Measurements from ENCODE around the gene GHDC.
"Not testable (repeated sequence)": the region's sequence is repeated elsewhere in the genome, so short reads cannot be mapped to it uniquely, and the experiment has no call there.

The GHDC gene, protein sequence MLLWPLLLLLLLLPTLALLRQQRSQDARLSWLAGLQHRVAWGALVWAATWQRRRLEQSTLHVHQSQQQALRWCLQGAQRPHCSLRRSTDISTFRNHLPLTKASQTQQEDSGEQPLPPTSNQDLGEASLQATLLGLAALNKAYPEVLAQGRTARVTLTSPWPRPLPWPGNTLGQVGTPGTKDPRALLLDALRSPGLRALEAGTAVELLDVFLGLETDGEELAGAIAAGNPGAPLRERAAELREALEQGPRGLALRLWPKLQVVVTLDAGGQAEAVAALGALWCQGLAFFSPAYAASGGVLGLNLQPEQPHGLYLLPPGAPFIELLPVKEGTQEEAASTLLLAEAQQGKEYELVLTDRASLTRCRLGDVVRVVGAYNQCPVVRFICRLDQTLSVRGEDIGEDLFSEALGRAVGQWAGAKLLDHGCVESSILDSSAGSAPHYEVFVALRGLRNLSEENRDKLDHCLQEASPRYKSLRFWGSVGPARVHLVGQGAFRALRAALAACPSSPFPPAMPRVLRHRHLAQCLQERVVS

DNA sequence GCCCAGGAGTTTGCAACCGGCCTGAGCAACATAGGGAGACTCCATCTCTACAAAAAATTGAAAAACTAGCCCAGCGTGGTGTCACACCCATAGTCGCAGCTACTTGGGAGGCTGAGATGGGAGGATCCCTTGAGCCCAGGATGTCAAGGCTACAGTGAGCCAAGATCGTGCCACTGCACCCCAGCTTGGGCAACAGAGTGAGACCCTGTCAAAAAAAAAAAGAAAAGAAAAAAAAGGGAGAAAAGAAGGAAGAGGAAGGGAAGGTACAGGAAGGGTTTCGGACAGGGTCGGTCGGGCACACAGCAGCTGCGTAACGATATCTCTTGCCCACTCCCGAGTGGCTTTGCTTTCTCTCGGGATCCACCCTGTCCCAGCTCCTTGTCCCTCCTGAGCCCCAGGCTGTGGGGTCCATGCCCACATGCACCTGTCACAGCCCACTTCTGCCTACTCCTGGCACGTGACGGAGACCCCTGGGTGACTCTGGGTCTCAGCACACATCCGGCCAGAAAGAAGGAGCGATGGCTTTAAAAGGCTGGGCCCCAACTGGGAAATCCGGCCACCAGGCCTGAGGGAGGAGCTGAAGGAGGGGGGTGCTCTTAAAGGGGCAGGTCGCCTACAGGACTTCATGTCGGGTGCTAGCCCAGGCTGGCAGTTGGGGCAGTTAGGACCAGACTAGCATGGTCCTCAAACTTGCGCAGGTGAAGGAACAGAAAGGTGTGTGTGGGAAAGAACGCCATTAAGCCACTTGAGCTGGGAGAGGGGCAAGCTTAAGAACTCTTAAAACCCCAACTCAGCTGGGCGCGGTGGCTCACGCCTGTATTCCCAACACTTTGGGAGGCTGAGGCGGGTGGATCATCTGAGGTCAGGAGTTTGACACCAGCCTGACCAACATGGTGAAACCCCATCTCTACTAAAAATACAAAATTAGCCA, at the start of gene GHDC:
GHDC (minus strand) TSS at position 526 of the 931 bp plus-strand sequence. CDS start 913 bp downstream, outside the sequence.
- no peak for FAIRE-seq

DNA sequence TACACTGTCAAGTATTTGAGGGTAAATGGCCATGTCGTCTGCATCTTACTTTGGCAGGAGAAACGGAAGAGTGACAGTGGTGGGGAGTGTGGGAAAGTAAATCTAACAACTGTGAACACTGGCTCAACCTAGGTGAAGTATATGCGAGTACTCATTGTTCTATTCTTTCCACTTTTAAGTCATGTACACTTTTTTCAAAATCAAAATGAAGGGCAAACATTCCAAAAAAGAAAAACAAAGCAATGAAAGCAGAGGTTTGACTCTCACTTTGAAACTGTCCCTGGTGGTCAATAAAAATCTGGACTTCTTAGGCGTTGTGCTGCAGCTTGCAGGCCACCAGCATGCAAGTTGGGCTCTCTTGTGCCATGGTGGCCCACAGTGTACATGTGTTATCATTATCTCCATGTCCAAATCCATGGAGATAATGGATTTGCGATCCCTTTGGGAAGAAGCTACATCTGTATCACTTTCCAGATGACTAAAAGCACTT, 49.2 kb upstream of the GHDC start:
- FAIRE-seq: no peak

DNA sequence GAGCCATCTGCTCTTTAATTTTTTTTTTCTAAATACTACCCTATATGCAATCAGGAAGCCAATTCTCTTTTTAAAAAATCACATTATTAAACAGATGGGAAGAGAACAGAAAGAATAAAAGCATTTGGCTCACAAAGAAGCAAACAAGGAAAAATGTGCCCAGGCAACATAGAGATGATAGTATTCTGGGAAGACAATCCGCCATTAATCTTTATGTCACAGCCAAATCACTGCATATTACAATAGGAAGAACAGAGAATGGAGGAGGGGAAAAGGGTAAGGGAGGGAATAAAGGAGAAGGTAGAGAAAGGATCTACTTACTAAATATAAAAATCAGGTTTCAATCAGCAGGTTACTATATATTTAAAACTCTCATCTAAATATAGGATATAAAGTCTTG, 47.6 kb upstream of the GHDC start:
- FAIRE-seq: no peak

DNA sequence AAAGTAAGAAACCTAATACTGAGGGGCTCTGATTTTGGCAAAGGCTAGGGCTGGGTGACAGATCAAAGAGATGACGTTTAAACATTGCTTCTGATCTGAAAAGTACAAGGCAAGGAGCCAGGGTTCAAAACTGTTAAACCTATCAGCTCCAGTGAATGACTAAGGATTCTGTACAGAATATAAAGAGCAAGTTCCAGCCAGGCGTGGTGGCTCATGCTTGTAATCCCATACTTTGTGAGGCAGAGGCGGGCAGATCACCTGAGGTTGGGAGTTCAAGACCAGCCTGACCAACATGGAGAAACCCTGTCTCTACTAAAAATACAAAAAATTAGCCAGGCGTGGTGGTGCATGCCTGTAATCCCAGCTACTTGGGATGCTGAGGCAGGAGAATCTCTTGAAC, 46.6 kb upstream of the GHDC start:
- FAIRE-seq: not testable (repeated sequence)

DNA sequence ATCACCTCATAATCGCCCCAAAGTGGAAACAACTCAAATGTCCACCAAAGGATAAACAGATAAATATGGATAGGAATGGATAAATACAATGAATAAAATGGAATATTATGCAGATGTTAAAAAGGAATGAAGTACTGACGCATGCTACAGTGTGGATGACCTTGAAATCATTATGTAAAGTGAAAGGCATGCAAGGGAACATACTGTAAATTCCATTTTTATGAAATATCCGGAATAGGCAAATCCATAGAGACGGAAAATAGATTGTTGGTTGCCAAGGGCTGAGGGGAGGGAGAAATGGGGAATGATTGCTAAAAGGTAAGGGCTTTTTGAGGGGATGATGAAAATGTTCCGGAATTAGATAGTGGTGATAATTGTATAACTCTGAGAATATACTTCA, 45.9 kb upstream of the GHDC start:
- FAIRE-seq: no peak

DNA sequence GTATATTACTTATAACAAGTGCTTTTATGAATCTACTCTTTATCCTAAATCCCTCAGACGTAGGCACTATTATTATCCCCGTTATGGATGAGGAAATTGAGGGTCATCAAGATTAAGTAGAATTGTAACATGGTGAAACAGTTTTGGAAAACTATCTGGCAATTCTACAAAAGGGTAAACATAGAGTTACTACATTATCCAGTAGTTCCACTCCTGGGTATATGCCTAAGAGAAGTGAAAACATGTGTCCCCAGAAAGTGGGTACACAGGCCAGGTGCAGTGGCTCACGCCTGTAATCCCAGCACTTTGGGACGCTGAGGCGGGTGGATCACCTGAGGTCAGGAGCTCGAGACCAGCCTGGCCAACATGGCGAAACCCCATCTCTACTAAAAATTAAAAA, 45.3 kb upstream of the GHDC start:
- FAIRE-seq: not testable (repeated sequence)

DNA sequence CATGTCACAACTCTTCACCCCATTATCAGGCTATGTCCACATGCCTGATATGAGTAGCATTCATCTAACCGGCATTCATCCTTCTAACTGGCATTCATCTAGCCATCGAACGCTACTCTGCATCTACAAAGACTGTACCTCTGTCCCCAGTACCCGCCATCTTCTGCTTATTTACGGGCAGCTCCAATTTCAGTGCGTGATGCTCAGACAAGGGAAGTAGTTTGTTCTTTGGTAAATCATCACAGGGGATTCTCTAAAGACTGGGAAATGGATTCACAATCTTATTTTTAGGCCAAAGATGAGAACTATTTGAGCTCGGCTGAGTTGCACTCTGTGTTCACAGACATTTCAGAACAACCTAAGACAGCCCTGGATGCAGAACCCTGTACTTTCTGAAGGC, 42.5 kb upstream of the GHDC start:
- FAIRE-seq: no peak

DNA sequence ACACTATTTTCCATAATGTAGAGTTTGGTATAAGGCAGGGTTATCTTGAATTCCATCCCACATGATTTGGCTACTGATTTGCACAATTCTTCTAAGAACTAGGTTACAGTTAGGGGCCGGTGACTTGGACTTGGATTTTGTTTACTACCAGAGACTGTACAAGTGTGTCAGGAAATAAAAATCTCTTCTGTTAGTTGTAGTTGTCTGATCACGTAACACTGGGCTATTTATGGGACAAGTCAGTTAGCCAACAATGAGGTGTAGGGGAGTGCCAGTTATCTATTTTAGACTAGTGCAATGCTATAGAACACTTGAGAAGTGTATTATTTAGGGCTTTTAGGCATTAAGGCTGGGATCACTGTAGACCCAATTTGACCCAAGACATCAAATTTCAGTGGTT, 39.7 kb upstream of the GHDC start:
- no peak for FAIRE-seq

DNA sequence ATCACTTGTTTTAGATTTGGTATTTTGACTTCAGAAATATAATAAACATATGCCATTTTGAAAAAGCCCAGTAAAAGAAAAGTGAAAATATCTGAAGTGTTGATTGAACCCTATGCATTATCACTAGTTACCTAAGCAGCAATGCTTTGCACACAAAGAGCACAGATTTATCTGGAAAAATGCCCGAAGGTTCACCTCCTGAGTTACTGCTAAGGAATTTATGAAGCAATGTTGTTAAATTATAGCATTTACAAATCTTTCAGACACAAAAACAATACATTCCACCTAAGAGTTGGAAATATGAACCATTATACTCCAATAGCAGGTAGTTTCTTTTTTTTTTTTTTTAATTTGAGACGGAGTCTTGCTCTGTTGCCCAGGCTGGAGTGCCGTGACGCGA, 38.9 kb upstream of the GHDC start:
- no peak for FAIRE-seq

DNA sequence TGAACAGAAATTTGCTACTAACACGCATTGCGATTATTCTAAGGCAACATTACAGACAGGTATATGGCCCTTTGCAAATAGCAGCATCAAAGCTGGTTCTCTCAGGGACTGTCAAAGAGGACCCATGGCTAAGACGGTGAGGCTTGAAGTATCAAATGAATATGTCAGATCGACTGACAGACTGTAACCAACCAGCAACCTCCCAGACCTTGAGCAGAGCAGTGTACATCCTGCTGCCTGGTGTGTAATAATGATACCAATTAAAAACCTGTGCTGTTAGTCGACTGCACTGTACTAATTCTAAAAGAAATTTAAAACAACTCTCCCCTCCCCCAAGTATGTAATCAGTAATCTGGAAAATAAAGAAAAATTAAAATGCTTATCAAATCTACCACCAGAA, 35.9 kb upstream of the GHDC start:
- no peak for FAIRE-seq

DNA sequence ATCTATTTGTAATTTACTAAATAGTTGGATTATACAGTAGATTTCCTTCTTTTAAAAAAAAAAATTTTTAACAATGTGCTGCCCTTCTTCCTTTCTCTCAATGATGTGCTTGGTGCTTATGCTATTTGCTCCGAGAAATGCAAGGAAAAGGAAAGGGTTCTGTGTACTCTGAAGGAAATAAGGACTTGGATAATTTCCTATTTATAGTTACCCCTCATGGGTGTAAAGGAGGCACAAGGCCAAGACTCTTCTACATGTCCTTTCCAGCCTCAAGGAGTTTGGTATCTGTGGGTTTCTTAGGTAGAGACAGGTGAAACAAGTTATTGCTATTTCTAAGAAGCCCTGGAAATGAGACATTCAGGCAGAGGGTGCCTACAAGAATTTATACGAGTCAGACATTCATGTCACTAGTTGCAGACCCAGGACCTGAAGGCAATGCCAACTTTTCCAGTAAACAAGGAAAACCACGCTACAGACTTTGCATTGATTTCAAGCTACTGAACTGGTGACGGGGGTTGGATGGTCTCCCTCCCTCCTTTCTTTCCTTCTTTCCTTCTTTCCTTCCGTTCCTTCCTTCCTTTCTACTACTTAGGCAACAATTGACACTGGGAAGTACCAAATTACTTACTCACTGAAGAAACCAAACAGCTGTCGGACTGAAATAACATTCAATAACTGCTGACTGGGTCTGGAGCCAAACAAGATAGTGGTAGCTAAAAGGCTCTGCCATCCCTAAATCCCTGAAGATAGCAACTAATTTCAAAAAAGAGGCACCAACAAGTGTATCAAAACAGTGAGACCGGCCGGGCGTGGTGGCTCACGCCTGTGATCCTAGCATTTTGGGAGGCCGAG, 33.8 kb upstream of the GHDC start:
- FAIRE-seq: no peak

DNA sequence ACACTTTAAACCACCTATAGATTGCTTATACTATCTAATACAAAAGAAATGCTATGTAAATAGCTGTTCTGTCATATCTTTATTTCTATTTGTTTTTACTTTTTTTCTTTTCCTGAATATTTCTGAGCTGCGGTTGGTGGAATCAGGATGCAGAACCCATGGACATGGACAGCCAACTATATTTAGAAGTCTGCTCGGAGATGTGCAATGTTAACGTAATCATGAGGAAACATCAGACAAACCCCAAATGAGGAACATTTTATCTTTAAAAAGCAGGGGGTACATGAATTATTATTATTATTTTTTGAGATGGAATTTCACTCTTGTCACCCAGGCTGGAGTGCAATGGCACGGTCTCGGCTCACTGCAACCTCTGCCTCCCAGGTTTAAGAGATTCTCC, 31.4 kb upstream of the GHDC start:
- no peak for FAIRE-seq

DNA sequence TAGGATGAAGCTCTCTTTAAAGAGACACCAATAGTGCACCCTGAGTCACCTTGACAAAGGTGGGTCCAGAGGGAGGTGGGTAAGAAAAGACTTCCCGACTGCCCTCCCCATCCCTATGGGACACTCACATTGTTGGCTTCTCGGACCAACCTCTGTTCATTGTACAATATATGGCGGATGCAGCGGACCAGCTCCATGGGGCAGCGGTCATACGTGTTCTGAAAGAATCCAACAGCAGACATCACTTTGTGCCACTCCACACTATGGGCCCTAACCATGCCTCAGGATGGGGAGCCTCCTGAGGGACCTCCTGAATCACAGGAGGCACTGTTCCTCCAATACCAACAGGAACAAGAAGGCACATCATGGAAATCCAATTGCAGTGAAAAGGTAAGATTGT, 30.4 kb upstream of the GHDC start:
- FAIRE-seq: no peak

DNA sequence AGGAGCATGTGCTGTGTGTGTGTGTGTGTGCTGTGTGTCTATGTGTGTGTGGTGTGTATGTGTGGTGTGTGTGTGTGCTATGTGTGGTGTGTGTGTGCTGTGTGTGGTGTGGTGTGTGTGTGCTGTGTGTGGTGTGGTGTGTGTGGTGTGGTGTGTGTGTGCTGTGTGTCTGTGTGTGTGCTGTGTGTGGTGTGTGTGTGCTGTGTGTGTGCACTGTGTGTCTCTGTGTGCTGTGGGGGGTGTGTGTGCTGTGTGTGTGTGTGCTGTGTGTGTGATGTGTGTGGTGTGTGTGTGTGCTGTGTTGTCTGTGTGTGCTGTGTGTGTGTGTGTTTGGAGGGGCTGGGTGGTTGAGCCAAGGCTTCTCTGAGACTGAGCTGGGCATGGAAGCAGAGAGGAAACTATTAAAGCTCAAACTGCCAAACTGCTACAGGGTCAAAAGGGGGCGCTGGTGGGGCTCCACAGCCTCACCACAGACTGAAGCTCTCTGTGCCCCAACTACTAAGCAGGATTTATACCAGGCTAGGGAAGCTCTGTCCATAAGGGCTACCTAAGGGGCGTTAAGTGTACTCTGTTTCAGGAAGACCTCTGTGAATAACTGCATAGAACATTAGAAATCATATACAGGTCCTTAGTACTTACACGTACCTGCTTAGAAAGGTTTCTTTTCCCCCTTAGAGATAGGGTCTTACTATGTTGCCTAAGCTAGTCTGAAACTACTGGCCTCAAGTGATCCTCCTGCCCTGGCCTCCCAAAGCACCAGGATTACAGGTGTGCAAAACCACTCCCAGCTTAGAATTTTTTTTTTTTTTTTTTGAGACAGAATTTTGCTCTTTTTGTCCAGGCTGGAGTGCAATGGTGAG, 27.8 kb upstream of the GHDC start:
- FAIRE-seq: peak; percentile 37

DNA sequence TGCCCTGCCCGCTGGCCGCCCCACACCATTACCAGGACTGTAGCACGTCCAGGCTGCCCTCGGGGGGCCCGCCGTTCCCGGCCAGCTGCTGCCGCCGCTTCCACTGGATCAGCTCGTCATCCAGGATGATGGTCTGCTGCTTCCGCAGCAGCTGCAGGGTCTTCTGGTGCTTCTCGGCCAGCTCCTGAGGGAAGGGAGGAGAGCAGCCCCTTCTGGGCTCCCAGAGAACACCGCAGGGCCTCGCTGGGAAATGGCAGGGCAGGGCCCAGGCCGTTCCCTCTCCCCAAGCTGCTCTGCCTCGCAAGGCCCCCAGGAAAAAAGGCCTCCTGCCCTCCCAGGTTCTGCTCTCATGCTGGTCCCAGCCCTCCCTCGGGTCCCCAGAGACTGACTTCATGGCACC, 25.0 kb upstream of the GHDC start:
- not testable (repeated sequence) for FAIRE-seq

DNA sequence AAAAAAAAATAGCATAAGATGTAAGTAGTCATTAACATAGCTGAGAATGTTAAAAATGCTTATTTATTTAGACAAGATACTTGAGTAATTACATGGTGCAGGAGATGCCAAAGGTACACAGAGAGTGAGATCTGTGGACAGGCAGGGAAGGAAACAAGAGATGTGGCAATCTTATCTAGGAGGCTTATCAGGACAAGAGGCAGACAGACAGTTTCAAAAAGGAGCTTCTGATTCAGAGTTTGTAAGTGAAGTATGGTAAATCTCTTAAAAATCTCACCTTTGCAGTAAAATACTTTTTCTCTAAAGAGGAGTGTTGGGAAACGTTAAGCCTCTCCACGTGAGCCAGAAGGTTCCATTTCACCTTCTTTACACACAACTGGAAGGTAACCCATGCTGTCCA, 19.9 kb upstream of the GHDC start:
- no peak for FAIRE-seq

DNA sequence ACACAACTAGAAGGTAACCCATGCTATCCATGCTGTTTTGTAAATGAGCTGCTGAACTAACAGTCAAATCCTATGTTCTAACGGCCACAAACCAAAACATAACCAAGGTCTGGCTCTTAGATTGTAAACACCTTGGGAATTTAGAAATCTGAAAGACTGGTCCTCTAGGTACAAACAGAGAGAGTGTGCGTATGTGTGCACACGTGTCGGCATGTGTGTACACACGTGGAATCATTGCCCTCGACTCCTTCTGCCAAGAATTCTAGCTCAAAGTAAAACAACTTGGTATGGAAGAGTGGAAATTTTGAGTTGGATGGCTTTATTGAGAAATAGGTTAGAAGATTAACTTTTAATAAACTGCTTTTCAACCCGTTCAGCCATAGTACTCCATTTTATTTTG, 18.1 kb upstream of the GHDC start:
- no peak for FAIRE-seq

DNA sequence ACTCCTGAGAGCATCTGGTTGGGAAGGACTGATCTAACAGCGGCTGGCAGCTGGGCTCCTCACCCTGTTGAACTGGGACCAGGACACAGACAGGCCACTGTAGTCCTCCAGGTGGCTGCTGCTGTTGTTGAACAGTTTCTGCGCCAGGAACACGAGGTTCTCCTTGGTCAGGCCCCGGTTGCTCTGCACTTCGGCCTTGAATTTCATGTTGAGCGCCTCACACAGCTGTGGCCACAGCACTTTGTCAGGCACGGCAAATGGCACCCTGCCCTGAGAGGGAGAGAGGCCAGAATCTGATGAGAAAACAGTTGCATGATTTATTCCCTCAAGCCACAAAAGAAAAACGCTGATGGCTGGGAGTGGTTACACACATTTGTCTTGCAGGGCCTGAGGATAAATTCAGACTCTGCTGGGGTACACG, 17.6 kb upstream of the GHDC start:
- FAIRE-seq: not testable (repeated sequence)

DNA sequence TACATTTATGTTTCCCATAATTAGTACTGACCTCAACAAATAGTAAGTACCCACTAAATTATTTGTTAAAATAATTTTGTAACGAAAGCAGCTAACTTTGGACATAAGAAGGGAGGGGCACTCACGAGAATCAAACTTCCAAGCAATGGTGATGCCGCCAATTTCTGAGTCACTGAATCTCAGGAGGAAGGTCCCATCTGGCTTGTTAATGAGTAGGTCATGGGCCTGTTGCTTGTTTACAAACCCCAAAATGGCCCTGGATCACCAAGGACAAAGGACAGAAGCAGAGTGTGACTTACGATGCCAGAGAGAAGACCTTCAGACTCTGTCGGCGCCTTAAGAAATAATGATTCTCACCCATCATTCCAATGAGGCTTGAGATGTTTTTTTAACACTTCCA, 15.8 kb upstream of the GHDC start:
- no peak for FAIRE-seq

DNA sequence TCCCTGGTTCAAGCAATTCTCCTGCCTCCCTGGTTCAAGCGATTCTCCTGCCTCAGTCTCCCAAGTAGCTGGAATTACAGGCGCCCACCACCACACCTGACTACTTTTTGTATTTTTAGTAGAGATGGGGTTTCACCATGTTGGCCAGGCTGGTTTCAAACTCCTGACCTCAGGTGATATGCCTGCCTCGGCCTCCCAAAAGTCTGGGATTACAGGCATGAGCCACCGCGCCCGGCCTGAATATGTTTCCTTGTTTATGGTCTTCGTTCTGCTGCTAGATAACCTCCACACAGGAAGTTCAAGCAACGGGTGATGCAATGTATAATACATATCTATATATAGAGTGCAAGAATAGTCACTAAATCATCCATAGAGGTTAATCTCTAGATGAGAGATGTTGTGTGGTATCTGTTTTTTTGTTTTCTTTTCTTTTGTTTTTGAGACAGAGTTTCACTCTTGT, 11.9 kb upstream of the GHDC start:
- FAIRE-seq: not testable (repeated sequence)

DNA sequence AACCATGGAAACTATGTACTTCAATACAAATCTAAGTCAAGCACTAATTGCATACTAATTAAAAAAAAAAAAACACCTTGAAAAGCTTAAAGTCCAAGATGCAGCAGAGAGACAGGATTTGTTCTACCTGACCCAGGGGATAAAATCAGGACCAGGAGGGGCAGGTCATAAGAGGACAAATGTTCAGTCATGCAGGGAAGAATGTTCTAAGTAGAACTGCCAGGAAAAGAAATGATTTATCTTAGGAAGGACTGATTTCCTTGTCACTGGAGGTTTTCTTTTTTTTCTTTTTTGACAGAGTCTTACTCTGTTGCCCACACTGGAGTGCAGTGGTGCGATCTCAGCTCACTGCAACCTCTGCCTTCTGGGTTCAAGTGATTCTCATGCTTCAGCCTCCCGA, 9.1 kb upstream of the GHDC start:
- no peak for FAIRE-seq
